ENCODE measurements around the gene MIPEP. TPM values are rescaled to one million over a fixed set of nuclear protein-coding genes. Genes with fewer than 3 reads are reported as not detected.

The MIPEP gene
- total RNA-seq, 1 experiment from 2014 or later = 22.5 TPM

DNA sequence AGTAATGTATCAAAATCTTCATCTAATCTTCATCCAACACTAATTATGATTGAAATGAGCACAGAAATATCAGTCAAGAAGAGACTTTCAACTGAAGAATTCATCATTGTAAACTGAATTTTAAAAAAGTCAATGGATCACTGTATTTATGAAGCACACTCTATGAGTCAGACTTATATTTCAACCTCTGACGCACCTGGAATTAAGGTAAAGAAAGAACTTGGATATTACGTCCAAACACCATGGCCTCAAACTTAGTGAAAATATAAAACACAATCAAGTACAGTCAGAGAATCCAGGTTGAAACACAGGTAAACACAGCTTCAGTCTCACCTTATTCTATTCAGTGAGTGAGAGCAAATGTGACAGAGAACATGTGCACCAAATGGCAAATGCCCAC lies 39.5 kb downstream of the MIPEP start:
- H3K27me3 ChIP-seq (ENCODE audit: control insufficient read depth, insufficient read depth, low read length) = no peaks in the 10 kb centered on the region
- no peak overlapping the region for H3K4me3 ChIP-seq (ENCODE audit: insufficient read depth, low read depth, low read length)
- no peaks in the 10 kb centered on the region for H3K36me3 ChIP-seq (replicated peaks; ENCODE audit: control insufficient read depth, insufficient read depth, low read length)
- no peak for DNase-seq

DNA sequence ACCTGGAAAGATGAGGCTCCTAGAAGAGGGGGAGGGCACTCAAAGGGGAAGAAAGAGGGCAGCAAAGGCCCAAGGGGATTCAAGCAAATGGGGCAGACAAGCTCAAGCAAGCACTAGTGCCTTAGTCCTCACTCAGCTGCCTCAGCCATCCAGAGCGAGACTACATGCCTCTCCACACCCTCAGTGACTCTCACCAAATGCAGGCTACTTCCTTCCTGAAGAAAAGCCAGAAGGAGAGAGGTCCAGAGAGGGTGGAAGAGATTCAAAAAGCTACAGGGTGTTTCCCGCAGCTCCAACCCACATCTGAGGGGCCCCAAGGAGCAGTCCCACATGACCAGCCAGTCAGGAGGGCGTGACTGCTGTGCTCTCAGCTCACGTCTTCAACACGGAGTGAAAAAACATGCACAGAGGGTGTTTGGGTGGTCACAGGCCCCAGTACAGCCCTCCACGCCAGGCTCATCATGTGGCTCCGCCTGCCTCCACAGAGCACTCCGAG lies 40.5 kb downstream of the MIPEP start:
- Histone ChIP-seq H3K4me3 (ENCODE audit: insufficient read depth, low read depth, low read length) (no peak overlapping the region), H3K27me3 (ENCODE audit: control insufficient read depth, insufficient read depth, low read length) (no peaks in the 10 kb centered on the region), H3K36me3 (replicated peaks; ENCODE audit: control insufficient read depth, insufficient read depth, low read length) (no peaks in the 10 kb centered on the region)
- no peak for DNase-seq

DNA sequence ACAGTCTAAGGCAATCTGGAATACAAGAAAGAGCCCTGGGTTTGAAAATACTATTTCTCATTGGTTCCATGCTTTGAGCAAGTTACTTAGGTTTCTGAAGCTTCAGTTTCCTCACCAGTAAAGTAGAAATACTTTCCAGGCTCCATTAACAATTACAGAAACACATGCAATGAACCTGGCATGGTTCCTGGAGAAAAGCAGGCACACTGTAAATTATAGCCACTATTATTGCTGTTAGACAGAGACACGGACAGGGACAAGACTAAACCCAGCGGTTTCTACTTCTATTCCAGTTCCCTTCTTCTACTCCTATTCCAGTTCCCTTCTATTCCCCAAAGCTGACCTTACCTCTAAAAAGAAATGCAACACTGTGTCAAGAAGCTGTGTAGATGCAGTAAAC lies 41.2 kb downstream of the MIPEP start:
- DNase-seq = no peak
- H3K4me3 ChIP-seq (ENCODE audit: insufficient read depth, low read depth, low read length) = no peak overlapping the region
- no peaks in the 10 kb centered on the region for H3K27me3 ChIP-seq (ENCODE audit: control insufficient read depth, insufficient read depth, low read length)
- no peaks in the 10 kb centered on the region for H3K36me3 ChIP-seq (replicated peaks; ENCODE audit: control insufficient read depth, insufficient read depth, low read length)

DNA sequence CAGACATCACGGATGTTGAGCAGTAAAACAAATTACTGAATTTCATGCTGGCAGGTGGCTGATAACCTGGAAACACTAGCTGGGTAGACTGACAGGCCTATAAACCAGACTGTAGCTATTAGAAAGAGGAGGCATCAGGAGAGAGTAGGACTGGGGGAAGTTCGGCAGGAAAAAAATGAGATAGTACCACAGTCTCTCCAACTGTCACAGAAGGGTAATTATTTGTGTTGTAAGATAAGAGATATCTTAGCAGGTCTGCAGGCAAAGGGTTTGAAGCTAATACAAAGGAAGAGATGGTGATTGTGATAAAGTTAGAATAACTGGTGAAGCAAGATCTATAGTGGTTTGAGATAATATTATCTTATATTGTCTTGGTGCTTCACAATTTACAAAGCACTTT lies 41.7 kb downstream of the MIPEP start:
- DNase-seq = no peak
- Histone ChIP-seq H3K27me3 (ENCODE audit: control insufficient read depth, insufficient read depth, low read length) (no peaks in the 10 kb centered on the region), H3K36me3 (replicated peaks; ENCODE audit: control insufficient read depth, insufficient read depth, low read length) (no peaks in the 10 kb centered on the region), H3K4me3 (ENCODE audit: insufficient read depth, low read depth, low read length) (no peak overlapping the region)

DNA sequence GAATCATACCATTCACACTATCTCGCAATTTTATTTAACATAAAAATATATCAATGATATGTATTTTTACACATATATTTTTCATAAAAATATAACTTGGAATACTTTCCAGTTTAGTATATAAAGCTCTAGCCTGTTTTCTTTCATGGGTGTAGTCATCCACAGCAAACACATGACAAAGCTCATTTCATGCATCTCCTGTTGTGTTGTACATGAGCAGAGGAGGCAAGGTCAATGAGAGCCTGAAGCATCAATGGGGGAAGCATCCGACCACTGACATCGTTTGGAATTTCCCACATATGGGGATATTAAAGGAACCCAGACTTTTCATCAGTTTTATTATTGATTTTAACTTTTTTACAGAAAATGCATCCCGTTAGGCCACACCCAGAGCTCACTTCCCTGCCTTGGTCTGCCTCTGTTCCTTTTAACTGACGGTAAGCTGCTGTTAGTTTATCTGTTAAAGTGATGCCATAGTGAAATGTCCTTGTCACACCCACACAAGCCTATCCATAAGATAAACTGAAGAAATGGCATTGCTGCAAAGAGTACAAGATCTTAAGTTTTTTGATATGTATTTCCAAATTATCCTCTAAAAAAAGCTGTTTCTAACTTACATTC lies 44.0 kb downstream of the MIPEP start:
- no peaks in the 10 kb centered on the region for H3K27me3 ChIP-seq (ENCODE audit: control insufficient read depth, insufficient read depth, low read length)
- DNase-seq = no peak
- H3K36me3 ChIP-seq (replicated peaks; ENCODE audit: control insufficient read depth, insufficient read depth, low read length) = no peaks in the 10 kb centered on the region
- no peak overlapping the region for H3K4me3 ChIP-seq (ENCODE audit: insufficient read depth, low read depth, low read length)

DNA sequence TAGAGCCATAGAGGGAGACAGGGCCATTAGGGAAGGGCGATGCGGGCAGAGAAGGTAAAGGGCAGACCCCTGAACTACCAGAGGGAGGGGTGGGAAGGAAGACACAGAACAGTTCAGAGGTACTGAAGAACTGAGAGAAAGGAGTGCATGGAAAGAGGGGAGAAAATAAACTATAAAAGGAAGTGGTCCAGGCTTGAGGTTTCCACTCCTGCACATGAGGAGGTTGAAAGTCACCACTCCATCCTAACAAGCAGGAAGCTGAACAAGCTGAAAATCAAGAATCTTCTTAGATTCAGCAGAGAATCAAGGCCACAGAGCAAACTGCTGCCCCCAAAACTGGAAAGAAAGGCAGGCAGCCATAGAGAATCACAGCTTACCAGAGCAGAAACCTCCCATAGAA lies 45.1 kb downstream of the MIPEP start:
- no peaks in the 10 kb centered on the region for H3K27me3 ChIP-seq (ENCODE audit: control insufficient read depth, insufficient read depth, low read length)

DNA sequence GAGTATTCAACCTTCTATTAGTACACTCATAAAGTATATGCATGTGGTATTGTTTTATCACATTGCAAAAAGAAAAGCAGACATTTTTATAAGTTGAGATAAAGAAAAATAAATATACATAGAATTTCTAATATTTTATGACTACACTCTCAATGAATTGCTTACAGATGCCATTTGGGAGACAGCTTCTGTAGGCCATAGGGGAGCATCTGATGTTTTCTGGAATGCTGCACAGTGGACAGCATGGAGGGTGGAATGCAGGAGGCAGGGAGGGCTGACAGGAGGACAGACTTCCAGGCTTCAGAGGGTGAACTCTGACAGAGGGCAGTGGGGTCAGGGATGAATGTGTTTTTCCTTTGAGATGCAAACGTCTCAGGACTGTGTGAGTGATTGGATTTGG lies 45.8 kb downstream of the MIPEP start:
- no peak for DNase-seq
- H3K36me3 ChIP-seq (replicated peaks; ENCODE audit: control insufficient read depth, insufficient read depth, low read length) = no peaks in the 10 kb centered on the region
- no peak overlapping the region for H3K4me3 ChIP-seq (ENCODE audit: insufficient read depth, low read depth, low read length)
- H3K27me3 ChIP-seq (ENCODE audit: control insufficient read depth, insufficient read depth, low read length) = no peaks in the 10 kb centered on the region

More for the DNA sequence above, 45.1 kb downstream of the MIPEP start:
- DNase-seq = no peak
- no peak overlapping the region for H3K4me3 ChIP-seq (ENCODE audit: insufficient read depth, low read depth, low read length)
- no peaks in the 10 kb centered on the region for H3K36me3 ChIP-seq (replicated peaks; ENCODE audit: control insufficient read depth, insufficient read depth, low read length)

DNA sequence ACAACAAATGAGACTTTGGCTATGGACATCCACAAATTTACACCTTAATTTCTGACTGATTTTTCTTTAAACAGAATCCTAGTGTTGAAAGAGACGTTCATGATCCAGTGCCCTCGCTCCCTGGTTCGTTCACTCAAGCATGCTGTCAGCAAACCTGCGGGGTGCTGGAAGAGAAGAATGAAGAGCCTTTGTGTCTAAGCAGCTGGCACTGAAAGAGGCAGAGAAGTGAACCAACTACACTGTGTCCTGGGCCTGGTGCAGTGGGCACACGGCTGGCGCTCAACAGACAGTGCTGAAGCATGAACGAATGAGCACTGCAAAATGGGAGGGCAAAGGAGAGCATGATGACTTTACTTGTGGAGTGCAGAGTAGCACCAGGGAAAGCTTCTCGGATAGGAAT lies 46.8 kb downstream of the MIPEP start:
- no peak for DNase-seq
- no peaks in the 10 kb centered on the region for H3K36me3 ChIP-seq (replicated peaks; ENCODE audit: control insufficient read depth, insufficient read depth, low read length)
- H3K27me3 ChIP-seq (ENCODE audit: control insufficient read depth, insufficient read depth, low read length) = no peaks in the 10 kb centered on the region
- no peak overlapping the region for H3K4me3 ChIP-seq (ENCODE audit: insufficient read depth, low read depth, low read length)

DNA sequence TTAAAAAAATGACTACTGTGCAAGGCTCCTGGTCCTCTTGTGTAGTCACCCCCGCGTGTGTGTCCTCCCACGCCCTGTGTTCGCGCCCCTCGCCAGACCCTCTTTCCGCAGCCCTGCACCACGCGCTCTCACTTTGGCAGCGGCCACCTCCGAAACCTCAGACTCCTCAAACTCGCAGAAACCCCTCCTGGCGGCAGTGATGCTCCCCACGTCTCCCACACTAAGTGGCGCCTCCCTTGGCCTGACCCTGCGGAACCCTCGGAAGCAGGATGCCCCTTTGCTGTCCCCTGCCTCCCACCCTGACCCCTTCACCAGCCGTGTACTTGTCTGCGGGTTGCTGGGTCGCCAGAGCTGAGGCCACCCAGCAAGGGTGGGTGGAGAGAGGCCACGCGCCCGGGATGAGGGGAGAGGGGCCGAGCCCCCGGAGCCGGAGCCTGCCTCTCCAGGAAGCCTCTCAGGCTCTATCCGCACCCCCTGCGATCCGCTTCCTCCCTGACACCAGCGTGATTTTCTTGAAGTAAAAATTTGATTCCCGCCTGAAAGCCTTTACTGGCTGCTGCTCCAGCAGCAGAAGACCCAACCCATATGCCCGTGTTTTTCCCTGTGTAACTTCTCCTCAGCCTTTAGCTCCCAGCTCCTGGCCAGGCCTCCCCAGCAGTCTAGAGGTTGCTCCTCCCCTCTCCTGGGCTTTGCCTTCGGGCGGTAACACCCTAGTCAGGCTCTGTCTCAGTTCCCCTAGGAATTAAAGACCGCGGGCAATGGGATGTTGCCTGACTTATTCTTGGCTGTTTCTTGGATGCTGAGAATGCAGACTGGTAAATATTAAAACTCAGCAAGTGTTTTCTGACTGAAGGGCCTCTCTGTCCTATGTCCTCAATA lies 55.2 kb downstream of the MIPEP start:
- H3K4me3 ChIP-seq (ENCODE audit: insufficient read depth, low read depth, low read length) = no peak overlapping the region
- H3K36me3 ChIP-seq (replicated peaks; ENCODE audit: control insufficient read depth, insufficient read depth, low read length) = no peaks in the 10 kb centered on the region
- H3K27me3 ChIP-seq (ENCODE audit: control insufficient read depth, insufficient read depth, low read length) = no peaks in the 10 kb centered on the region
- DNase-seq = peak; percentile 25

DNA sequence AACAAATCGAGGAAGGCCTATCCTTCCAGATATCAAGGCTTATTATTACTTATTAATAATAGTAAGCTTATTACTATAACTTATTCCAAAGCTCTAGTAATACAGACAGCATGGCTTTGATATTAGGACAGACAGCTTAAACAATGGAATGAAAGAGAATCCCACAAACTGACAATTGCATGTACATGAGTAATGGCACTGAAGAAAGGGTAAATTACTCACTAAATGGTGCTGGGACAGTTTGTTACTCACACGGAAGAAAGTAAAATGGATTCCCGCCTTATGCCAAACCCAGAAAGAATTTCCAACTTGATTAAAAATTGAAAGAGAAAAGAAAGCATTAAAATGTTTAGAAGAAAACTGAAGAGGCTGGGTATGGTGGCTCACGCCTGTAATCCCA lies 60.3 kb downstream of the MIPEP start:
- Histone ChIP-seq H3K36me3 (replicated peaks; ENCODE audit: control insufficient read depth, insufficient read depth, low read length) (no peaks in the 10 kb centered on the region), H3K27me3 (ENCODE audit: control insufficient read depth, insufficient read depth, low read length) (no peaks in the 10 kb centered on the region), H3K4me3 (ENCODE audit: insufficient read depth, low read depth, low read length) (no peak overlapping the region)
- no peak for DNase-seq

DNA sequence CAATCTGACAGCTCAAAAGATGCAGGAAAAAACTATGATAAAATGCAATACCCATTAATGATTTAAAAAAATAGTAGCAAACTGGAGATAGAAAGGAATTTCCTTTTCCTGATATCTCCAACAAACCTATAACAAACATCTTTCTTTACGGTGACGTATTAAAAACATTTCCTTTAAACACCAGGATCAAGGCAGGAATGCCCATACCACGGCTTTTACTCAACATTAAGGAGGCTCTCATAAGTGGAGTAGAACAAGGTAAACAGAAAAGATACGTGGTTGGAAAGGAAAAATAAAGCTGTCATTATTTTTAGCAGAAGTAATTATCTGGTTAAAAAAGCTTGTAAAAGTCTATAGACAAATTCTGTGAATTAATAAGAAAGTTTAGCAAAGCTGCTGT lies 61.1 kb downstream of the MIPEP start:
- no peaks in the 10 kb centered on the region for H3K36me3 ChIP-seq (replicated peaks; ENCODE audit: control insufficient read depth, insufficient read depth, low read length)
- H3K27me3 ChIP-seq (ENCODE audit: control insufficient read depth, insufficient read depth, low read length) = no peaks in the 10 kb centered on the region
- DNase-seq = no peak
- H3K4me3 ChIP-seq (ENCODE audit: insufficient read depth, low read depth, low read length) = no peak overlapping the region

DNA sequence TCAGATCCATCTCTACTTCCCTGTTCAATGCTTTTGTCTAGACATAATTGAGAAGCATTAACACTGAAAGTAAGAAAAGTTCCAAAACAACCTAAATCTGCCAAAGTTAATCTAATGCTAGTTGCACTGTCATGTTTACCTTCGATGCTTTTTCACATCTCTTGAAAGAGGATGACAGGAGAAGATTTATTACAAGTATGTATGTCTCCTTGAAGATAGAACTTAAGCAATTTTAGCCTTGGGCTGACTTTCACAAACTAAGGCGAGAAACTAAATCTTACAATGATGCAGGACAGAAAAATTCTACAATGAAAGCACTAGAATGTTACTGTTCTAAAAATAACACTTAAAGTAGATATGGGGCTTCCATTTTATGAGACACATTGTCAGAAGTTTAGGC lies 64.0 kb downstream of the MIPEP start:
- Histone ChIP-seq H3K27me3 (ENCODE audit: control insufficient read depth, insufficient read depth, low read length) (no peaks in the 10 kb centered on the region), H3K4me3 (ENCODE audit: insufficient read depth, low read depth, low read length) (no peak overlapping the region), H3K36me3 (replicated peaks; ENCODE audit: control insufficient read depth, insufficient read depth, low read length) (no peaks in the 10 kb centered on the region)
- DNase-seq = no peak

DNA sequence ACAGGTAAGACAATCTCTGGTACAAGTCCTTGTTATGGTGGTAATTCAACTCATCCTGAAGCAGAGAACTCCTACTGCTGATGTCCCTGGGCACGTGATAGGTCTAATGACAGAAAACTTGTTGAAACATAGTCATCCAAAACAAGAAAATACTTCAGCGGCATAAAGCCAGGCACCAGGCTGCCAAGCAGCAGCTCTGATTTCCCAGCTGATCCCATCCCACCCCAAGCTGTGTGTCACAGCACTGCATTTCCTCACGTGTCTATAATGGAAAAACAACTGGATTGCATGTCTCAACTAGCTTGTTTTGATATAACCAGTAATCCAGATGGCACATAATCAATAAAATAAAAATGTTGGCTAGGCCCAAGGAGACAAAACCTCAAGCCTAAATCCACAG lies 64.8 kb downstream of the MIPEP start:
- H3K4me3 ChIP-seq (ENCODE audit: insufficient read depth, low read depth, low read length) = no peak overlapping the region
- no peak for DNase-seq
- no peaks in the 10 kb centered on the region for H3K27me3 ChIP-seq (ENCODE audit: control insufficient read depth, insufficient read depth, low read length)
- no peaks in the 10 kb centered on the region for H3K36me3 ChIP-seq (replicated peaks; ENCODE audit: control insufficient read depth, insufficient read depth, low read length)

DNA sequence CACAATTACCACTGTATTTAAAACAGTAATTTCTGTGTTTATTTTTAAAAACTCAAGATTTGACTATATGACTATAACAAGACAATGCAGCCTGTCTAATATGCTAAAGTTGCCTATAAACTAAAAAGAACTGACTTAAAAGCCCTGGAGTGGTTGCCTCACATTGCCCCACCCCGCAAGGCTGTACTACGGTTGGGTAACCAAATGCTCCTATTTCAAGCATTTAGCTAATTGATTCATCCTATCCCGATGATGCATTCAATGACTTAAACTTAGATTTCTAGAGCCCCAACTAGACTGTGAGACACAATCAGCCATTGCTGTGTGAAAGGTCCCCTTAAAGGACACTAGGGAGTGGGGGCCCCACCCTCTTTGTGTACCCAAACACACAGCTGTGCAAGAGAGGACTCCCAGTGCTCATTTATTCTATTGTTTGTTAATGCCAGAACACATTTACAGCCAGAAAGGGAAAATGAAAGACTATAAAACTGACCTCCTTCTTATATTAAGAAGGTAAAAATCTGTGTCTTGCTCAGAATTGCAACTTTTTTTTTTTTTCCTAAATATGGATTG lies 66.9 kb downstream of the MIPEP start:
- no peaks in the 10 kb centered on the region for H3K36me3 ChIP-seq (replicated peaks; ENCODE audit: control insufficient read depth, insufficient read depth, low read length)
- DNase-seq = no peak
- H3K27me3 ChIP-seq (ENCODE audit: control insufficient read depth, insufficient read depth, low read length) = no peaks in the 10 kb centered on the region
- H3K4me3 ChIP-seq (ENCODE audit: insufficient read depth, low read depth, low read length) = no peak overlapping the region

DNA sequence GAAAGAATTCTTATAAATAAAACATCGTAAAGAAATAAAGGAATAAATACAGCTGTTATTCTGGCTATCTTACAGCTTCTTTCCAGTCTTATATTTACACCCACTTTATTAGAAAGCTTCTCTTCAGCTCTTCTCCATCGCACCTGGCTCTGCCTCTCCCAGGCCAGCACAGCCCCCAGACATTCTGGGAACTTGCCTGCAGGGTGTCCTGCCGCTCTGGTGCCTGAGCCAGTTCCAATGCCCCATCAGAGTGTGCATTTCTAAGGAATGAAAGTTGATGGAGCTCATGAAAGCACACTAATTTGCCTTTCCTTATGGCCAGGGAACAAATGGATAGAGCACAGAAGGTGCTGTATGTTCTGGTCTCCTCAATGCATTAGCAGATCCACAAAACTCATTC lies 68.7 kb downstream of the MIPEP start:
- no peaks in the 10 kb centered on the region for H3K27me3 ChIP-seq (ENCODE audit: control insufficient read depth, insufficient read depth, low read length)
- no peak for DNase-seq
- no peak overlapping the region for H3K4me3 ChIP-seq (ENCODE audit: insufficient read depth, low read depth, low read length)

More for the DNA sequence above, 68.7 kb downstream of the MIPEP start:
- H3K36me3 ChIP-seq (replicated peaks; ENCODE audit: control insufficient read depth, insufficient read depth, low read length) = no peaks in the 10 kb centered on the region

Measured in H7 (cell line).